Muscle of arm (tissue), 12 donors: Measurements from ENCODE around the gene CD99L2. TPM values are rescaled to one million over a fixed set of nuclear protein-coding genes. Genes with fewer than 3 reads are reported as not detected.

Experiments used
- polyA plus RNA-seq, 12 donors: library from polyadenylated mRNA; unstranded; fragments of 120-200 nt; gene quantifications; one replicate each; pipeline ENCODE4 v1.2.1, GENCODE V29; 2013; ENCODE audit not compliant: insufficient read length in 12 of 12

CD99L2 gene
- polyA plus RNA-seq, 12 donors = 31.5 to 44.0 (median 40.1) TPM; not detected in 1

Other genes starting within 250 kb of the CD99L2 start
- gene MTMR1, start 205.3 kb downstream of the CD99L2 start, polyA plus RNA-seq = 10 to 100 TPM in 11 of 12 donors, not detected in 1; 11.7 to 30.6 (median 22.9) TPM
- gene HMGB3, start 84.7 kb upstream of the CD99L2 start, polyA plus RNA-seq = 10 to 100 TPM in 11 of 12 donors, not detected in 1; 44.8 to 86.8 (median 66.1) TPM